HG02588 (cell line): Measurements from ENCODE around the gene KIAA0753.

Source experiments
- ATAC-seq: cut with Tn5 transposase; IDR thresholded peaks from one replicate; pipeline ENCODE4 v1.9.1; 2021; ENCODE audit warnings: mild to moderate bottlenecking, moderate library complexity; ENCODE audit not compliant: unreplicated experiment

KIAA0753 gene

DNA sequence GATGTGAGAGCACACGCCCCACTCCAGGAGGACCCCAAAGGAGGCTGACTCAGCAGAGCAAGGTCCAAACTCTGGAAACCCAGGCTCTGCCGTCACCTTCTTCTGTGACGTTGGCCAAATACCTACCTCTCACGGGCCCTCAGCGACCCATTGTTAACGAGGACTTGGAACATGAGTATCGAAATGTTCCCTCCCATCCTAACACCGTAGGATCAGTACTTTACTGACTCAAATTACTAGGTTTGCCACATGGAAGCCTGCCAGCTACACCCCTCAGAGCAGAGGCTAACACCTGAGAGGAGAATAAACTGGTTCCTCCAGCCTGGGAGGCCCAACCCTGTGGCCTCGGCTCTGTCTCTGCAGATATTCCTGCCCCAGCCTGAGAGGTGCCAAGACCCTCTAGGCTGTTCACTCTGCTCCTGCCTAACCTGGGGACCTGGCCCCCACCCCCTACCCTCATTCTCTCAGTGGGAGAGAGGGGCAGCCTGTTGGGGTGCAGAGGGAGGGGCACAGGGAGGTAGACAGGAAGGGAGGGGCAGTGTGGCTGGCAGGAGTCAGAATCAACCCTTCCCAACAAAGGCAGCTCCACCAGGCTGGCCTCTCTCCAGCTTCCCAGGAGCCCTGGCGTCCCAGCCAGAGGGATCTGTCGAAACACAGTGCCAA is 88.5 kb downstream of the KIAA0753 start:
- ATAC-seq, result no peak

GRCh38 chr17:6551356-6551755 is 89.2 kb downstream of the KIAA0753 start:
- no peak for ATAC-seq

DNA sequence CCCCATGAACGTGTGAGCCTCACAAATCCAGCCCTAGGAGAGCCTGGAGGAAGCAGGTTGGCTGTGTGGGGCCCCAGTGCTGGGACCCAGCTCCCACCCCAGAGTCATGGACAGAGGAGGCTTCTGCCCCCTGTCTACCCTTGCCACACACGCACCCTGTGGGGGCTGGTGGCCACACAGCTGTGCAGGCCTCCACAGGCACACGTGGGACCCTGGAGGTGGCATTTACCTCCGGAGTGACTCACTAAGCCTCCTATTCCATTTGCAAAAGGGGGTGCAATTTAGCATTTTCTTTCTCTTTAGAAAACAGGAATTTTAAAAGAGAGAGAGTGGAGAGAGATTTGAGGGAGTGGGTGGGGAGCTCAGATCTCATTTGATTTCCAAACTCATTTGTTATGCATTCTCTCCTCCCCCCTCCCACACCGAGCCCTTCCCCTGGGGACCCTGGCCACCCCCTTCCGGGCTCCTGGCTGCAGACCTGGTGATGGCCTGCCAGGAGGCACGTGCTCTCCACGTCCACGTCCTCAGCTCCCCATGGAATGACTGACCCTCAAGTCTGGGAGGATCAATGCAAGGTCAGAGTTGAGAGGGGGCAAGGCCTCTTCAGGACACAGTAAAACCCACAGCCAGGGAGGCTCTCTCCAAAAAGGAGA is 91.0 kb downstream of the KIAA0753 start:
- ATAC-seq, result no peak

- no peak for ATAC-seq
These were observed 91.8 kb downstream of the KIAA0753 start for GRCh38 chr17:6548578-6549330.

- no peak for ATAC-seq
These were observed 92.5 kb downstream of the KIAA0753 start for GRCh38 chr17:6548034-6548433.

DNA sequence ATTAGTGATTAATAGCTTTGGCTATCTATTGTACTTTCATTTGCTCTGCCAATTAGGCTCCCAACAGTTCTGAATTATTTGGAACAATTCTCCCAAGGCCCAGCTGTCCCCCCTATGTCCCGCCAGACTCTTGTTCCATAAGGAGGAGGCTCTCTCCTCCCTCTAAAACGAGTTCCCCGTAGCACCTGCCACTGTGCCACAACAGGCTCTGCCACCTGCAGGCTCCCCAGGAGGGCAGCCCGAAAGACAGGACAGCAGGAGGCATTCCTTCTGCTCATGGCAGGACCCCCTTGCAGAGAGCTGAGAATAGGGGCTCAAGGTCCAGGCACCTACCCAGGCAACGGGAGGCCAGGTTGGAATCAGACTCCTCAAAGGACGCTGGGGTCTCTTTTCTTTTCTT is 93.2 kb downstream of the KIAA0753 start:
- ATAC-seq, result no peak

DNA sequence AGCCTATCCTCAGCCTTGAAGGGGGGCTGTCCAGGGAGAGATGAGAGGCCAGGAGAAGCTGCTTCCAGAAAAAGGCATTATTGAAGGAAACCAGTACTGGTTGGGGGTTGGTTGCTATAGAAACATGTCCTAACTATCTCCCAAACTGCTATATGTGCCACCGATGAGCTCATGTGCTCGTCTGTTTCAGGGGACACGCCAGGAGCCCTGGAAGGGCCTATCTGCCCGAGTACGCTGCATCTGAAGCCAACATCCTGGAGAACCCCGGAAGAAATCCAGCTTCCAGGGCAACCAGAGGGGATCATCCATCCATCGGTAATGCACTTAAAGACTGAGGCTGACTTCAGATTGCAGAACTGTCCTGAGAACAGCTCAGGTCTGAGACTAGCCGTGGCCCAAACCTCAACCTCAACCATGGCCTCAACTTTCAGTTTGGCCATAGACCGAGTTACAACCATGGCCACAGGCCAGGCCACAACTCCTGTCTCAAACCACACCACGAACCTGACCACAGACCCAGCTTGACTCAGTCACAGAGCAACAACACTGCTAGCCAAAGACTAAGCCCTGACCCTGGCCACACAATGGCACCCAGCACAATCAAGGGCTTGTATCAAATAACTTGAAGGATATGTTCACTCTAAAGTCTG is 94.3 kb downstream of the KIAA0753 start:
- ATAC-seq, result no peak

- ATAC-seq, result no peak
These were observed 95.2 kb downstream of the KIAA0753 start for GRCh38 chr17:6545291-6545690.

DNA sequence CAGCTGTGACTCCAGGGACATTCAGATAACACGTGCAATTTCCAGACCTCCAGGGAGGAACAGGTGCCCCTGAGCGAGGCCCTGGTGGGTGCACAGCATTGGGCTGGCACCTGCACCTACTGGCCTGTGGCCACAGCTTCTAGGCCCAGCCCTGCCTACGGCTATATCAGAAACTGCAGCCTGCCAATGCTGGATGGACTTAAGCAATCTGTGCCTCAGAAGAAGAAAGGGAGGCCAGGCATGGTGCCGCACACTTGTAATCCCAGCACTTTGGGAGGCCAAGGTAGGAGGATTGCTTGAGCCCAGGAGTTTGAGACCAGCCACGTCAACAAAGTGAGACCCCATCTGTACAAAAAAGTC is 96.5 kb downstream of the KIAA0753 start:
- ATAC-seq, result no peak

DNA sequence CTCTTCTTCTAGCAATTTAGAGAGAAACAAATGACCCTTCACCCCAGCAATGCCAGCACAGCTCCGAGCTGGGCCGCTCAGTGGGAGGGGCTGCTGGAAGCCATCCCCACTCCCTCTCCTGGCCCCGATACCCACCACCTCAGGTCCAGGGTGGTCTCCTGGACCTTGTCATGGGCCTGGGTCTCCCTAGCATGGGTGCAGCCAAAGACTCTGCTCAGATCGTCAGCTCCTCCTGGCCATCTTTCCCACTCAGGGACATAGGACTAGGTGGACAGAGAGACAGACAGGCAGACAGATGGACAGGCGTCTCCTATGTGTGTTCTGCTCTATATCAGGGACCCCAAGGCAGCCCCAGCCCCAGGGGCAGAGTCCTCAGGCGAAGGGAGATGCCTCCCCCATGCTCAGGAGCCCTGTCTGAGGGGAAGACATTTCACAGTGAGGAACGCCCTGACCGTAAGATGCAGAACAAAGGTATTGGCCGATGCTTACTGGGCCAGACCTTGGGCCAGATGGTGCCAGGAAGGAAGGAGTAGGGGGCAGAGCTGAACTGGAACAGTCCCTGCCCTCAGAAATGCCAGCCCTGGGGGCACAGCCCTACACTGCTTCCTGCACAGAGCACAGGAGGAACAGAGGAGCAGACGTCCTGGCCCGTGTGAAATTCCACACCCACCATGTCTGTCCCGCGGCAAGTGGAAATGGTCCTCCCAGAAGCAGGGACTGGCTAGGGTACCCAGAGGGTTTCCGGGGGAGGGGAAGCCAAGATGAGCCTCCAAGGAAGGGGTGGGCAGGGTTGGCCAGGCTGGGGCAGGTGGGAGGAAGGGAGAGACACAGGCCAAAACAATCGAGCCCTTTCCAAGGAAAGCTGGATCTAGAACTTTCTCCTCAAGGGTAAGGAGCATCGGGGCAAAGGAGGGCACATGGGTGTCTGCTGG is 97.2 kb downstream of the KIAA0753 start:
- ATAC-seq, result no peak

DNA sequence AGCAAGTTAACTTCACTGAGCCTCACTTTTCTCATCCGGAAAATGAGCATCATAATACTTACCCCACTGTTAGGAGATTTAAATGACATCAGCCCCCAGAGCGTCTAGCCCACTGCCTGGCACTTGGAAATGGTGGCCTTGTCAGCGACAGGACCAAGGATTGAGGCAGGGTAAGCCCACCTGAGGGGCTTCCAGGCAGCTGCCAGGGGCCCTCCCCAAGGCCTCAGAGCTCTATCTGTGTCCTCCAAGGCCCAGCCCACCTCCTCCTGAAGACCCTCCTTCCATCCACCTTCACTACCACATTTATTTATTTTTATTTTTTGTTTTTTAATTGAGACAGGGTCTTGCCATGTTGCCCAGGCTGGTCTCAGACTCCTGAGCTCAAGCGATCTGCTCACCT is 97.9 kb downstream of the KIAA0753 start:
- ATAC-seq, result no peak

- no peak for ATAC-seq
These were observed 98.6 kb downstream of the KIAA0753 start for GRCh38 chr17:6541886-6542285.

DNA sequence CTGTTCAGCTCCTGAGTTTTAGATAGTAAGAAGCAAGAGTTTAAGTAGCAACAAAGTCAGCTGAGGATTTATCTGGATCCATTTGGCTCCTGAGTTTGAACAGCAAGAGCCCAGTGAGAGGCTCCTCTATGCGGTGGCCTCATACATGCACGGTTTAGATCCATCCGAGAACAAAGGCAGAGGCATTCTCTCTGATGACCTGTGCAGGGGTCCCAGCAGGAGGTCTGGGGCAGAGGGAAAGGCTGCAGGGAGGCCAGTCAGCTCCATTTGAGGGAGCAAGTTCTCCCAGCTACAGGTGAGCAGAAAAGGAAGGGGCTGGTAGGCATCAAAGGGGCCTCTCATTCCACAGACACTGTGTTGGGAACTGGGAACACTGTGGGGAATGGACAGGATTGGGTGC is 100.6 kb downstream of the KIAA0753 start:
- no peak for ATAC-seq

DNA sequence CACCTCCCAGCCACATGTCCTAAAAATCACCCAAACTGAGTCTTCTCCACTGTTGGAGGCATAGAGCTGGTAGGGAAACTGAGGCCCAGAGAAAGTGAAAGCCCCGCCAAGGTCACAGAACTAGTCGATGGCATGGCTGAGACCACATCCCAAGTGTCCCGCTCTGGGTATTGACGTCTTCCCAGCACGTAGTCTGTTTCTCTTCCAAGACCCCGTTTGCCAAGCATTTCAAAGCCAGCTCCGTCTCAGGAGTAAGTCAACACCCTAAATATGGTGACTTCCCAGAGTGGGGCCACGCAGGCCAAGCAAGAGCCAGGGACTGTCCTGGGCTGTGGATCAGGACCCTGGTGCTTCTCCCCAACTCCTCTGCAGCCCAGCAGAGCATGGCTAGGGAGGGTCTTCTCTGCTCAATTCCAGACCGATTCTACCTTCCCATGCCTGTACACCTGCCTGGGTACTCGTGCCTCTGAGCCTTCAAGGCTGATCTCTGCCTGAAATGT is 103.9 kb downstream of the KIAA0753 start:
- no peak for ATAC-seq

GRCh38 chr17:6536053-6536452 is 104.5 kb downstream of the KIAA0753 start:
- no peak for ATAC-seq

GRCh38 chr17:6534846-6535514 is 105.5 kb downstream of the KIAA0753 start:
- ATAC-seq, result no peak

DNA sequence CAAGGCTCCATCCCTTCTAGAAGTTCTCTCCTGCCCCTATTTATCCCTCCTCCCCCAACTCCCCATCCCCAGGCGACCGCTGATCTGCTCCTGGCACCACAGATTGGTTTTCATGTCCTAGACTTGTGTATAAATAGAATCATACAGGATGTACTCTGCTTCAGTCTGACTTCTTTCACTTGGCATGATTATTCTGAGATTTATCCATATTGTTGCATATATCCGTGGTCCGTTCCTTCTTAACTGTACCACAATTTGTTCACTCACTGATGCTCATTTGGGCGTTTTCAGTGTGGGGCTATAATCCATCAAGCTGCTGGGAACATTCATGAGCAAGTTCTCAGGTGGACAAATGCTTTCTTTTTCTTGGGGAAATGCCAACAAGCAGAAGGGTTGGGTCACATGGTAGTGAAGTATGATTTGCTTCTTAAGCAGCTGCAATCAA is 108.0 kb downstream of the KIAA0753 start:
- ATAC-seq, result no peak

- ATAC-seq, result no peak
These were observed 108.9 kb downstream of the KIAA0753 start for GRCh38 chr17:6531575-6531974.

DNA sequence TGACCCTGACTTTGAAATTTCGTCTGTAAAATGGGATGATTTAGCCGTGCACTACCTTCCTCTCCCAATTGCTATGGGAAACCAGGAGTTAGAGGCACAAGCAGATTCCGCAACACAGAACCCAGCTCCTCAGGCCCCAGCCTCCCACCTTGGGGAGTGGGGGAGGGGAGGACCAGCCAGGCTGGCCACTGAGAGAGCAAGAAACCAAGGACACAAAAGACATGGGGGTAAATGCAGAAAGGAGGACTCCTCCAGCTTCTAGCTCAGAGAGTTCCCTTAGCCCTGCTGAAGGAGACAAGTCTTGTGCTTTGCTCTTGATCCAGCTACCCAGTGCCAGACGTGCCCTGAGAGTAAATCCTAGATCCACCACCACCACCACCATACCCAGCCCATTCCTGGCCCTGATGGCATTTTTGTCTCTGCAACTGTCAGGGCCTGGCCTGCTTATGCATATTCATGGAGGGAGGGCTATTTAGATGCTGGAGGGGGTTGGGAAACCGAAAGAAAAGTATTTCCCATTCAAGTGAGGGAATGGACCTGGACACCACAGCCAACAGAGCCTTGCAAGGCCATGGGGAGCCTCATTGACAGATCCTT is 110.1 kb downstream of the KIAA0753 start:
- no peak for ATAC-seq
